ENCODE measurements around the gene SMCR8.
A peak's percentile ranks its signal among the peaks of the same experiment; 100 is the strongest.
"Not testable (repeated sequence)": the region's sequence is repeated elsewhere in the genome, so short reads cannot be mapped to it uniquely, and the experiment has no call there.

Gene SMCR8

DNA sequence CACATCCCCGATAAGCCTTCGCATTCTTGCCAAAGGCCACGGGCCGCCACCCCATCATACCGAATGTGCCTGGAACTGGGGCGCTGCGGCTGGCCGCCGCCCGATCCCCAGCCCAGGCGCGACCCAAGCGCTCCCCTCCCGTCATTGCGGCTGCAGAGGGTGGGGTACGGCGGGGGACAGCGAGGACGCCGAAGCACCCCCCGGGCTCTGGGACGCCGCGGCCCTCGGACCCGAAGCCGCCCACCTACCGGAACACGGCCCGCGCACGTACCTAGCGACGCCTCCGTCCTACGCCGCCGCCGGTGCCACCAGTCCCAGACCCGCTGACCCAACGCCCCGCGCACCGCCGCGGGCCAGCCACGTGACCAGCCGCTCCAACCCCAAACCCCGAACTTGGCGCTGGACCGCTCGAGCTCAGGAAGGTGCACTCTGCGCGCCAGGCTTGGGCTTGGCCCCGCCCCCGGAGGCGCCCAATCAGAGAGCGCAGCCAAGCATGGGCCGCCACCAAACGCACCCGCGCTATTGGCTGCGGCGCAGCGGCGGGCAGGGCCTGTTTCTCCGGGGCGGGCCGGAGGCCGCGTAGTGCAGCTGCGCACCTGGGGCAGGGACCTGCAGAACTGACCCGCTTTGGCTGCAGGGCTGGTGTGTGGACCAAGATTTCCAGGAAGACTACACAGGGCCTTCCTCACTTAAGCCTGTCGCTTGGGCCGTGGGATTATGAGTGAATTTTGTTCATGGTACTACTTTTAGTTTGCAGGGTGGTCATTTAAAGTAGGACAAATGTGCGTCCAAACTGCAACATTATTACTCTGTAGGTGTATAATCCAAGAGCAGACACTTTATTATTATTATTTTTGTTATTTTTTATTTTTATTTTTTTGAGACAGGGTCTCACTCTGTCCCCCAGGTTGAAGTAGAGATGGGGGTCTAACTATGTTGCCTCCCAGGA, 48.3 kb downstream of the SMCR8 start, which contains the start of gene SHMT1:
SHMT1 (minus strand) TSS at position 450 of the 949 bp plus-strand sequence. CDS start 7,569 bp downstream, outside the sequence.
- peak; percentile 81 for DNase-seq

- DNase-seq = no peak
Measured at GRCh38 chr17:18364166-18364565, 49.1 kb downstream of the SMCR8 start.

DNA sequence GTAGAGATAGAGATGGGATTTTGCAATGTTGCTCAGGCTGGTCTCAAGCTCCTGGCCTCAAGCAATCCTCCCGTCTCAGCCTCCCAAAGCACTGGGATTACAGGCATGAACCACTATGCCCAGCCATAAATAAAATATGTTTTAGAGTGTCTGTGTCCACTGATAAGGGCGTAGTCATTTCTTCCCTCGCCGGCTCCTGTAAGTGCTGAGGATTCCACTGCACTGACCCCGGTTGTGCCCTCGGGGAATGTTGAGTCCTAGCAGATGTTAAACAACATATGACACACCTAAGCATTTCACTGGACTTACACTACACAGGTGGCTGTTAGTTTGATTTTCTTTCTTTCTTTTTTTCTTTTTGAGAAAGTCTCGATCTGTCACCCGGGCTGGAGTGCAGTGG, 53.9 kb downstream of the SMCR8 start:
- DNase-seq = no peak

DNA sequence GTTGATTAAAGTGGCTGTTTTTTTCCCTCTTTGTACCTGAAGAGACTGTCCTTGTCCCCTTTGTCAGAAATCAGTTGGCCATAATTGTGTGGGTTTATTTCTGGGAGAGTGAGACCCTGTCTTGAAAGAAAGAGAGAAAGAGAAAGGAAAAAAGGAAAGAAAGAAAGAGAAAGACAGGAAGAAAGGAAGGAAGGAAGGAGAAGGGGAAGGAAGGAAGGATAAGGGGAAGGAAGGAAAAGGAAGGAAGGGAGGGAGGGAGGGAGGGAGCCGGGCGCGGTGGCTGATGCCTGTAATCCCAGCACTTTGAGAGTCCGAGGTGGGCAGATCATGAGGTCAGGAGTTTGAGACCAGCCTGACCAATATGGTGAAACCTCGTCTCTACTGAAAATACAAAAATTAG, 55.7 kb downstream of the SMCR8 start:
- DNase-seq = no peak

GRCh38 chr17:18371455-18371854, 56.4 kb downstream of the SMCR8 start:
- DNase-seq = no peak

GRCh38 chr17:18373181-18373580, 58.1 kb downstream of the SMCR8 start:
- not testable (repeated sequence) for DNase-seq

- DNase-seq = no peak
Measured at GRCh38 chr17:18374216-18374615, 59.1 kb downstream of the SMCR8 start.

All from NCI-H2107 (cell line).